Small intestine (tissue), 7 donors: ENCODE data around the gene ZFP28. TPM values are rescaled to one million over a fixed set of nuclear protein-coding genes. Genes with fewer than 3 reads are reported as not detected.

Experiments
- DNase-seq, 2 donors: peaks; one replicate each; pipeline versions ENCODE4 v3.0.0 to v3.0.0-alpha.2; 2013
- FAIRE-seq: peaks from 2 replicates; lab custom pipeline; 2012; peaks lifted over from hg19 to GRCh38; lab: Jason Lieb, UNC
- H3K27ac ChIP-seq, 3 donors: one replicate each; pipeline ENCODE4 v1.5.1; 2013; ENCODE audit warnings: low read length in 2 of 3, mild to moderate bottlenecking in 2 of 3, control low read depth in 1 of 3, inconsistent platforms in 1 of 3, low read depth in 1 of 3, moderate library complexity in 1 of 3
- H3K27me3 ChIP-seq, 3 donors: one replicate each; pipeline ENCODE4 v1.6.1; 2013; ENCODE audit warnings: low read length in 3 of 3, inconsistent platforms in 1 of 3; ENCODE audit not compliant: control insufficient read depth in 3 of 3, insufficient read depth in 3 of 3
- H3K36me3 ChIP-seq, 3 donors: one replicate each; pipeline ENCODE4 v1.6.1; 2013; ENCODE audit warnings: low read length in 3 of 3, inconsistent platforms in 1 of 3, low read depth in 1 of 3, mild to moderate bottlenecking in 1 of 3, moderate library complexity in 1 of 3; ENCODE audit not compliant: control insufficient read depth in 3 of 3, insufficient read depth in 2 of 3
- H3K4me1 ChIP-seq, 3 donors: one replicate each; pipeline ENCODE4 v1.6.1; 2013; ENCODE audit warnings: low read length in 2 of 3, inconsistent platforms in 1 of 3, low read depth in 1 of 3, mild to moderate bottlenecking in 1 of 3, moderate library complexity in 1 of 3; ENCODE audit not compliant: control insufficient read depth in 3 of 3, insufficient read depth in 2 of 3
- H3K4me3 ChIP-seq, 3 donors: one replicate each; pipeline ENCODE4 v1.5.1; 2013; ENCODE audit warnings: low read length in 3 of 3, control low read depth in 1 of 3, inconsistent platforms in 1 of 3, low read depth in 1 of 3, mild to moderate bottlenecking in 1 of 3, moderate library complexity in 1 of 3
- H3K9me3 ChIP-seq, 2 donors: one replicate each; pipeline ENCODE4 v1.6.1; 2013; ENCODE audit warnings: low read depth in 1 of 2, low read length in 1 of 2; ENCODE audit not compliant: control insufficient read depth in 2 of 2, insufficient read depth in 1 of 2
- WGBS, 3 donors: extraction: QIAGEN DNeasy Blood & Tissue Kit; methylation state at CpG; one replicate each; pipeline ENCODE4 v1.1.7; 2013; 5-methylcytosine and 5-hydroxymethylcytosine counted together
- polyA plus RNA-seq, 4 donors: library from polyadenylated mRNA; stranded (reverse) in 3 of 4; unstranded in 1 of 4; fragments of 200-250 nt in 3 of 4; fragments of 120-200 nt in 1 of 4; gene quantifications; one replicate each; pipeline versions ENCODE4 v1.2.1 to v1.2.3, GENCODE V29; 2013
- donor health status: healthy with polysubstance abuse.
- donor health status: control.
- donor health status: control.
- donor health status: Bipolar disorder and iron deficiency.
- donor health status: healthy.

The ZFP28 gene
- polyA plus RNA-seq, 4 donors = 0.22 to 6.1 (median 1.1) TPM

- Histone ChIP-seq H3K27me3 (no peaks in the 10 kb centered on the region), H3K27ac (no peak overlapping the region), H3K4me3 (no peak overlapping the region), H3K4me1 (no peaks in the 10 kb centered on the region), H3K9me3 (peaks cover 14 to 61% of the 10 kb centered on the region in 2 donors), H3K36me3 (peaks cover 2 to 13% (median 8%) of the 10 kb centered on the region in 3 donors)
- FAIRE-seq = no peak
- WGBS, 3 donors = 78 to 84% (median 79%) methylated on average over 6 of the region's 6 CpGs
- DNase-seq = no peak
Measured at GRCh38 chr19:56603829-56604228, 65.1 kb downstream of the ZFP28 start.

Other genes starting within 250 kb of the ZFP28 start
- gene ZSCAN5A, start 224.1 kb upstream of the ZFP28 start, polyA plus RNA-seq = 10 to 100 TPM in 1 of 4 donors, 1 to 10 TPM in 3; 5.4 to 10.4 (median 7.5) TPM
- 1 to 10 TPM in 3 of 4 donors, under 1 TPM in 1; 0.45 to 5.6 (median 1.8) TPM for gene ZNF582, start 145.4 kb upstream of the ZFP28 start, polyA plus RNA-seq
- 1 to 10 TPM in 2 of 4 donors, under 1 TPM in 2; 0.45 to 4.1 (median 0.96) TPM for gene ZNF583, start 134.6 kb upstream of the ZFP28 start, polyA plus RNA-seq
- gene ZNF667, start 61.6 kb upstream of the ZFP28 start, polyA plus RNA-seq = 1 to 10 TPM in 1 of 4 donors, under 1 TPM in 1, not detected in 2; 0.73 to 9.5 TPM
- gene ZNF471, start 31.1 kb upstream of the ZFP28 start, polyA plus RNA-seq = 10 to 100 TPM in 1 of 4 donors, 1 to 10 TPM in 1, under 1 TPM in 2; 0.22 to 10.0 (median 0.91) TPM
- 1 to 10 TPM in 2 of 4 donors, under 1 TPM in 2; 0.54 to 7.4 (median 1.3) TPM for gene ZNF470, start 28.5 kb downstream of the ZFP28 start, polyA plus RNA-seq
- gene ZNF71, start 56.4 kb downstream of the ZFP28 start, polyA plus RNA-seq = 1 to 10 TPM; 1.4 to 3.7 (median 2.5) TPM
- gene SMIM17, start 104.2 kb downstream of the ZFP28 start, polyA plus RNA-seq = under 1 TPM in 2 of 4 donors, not detected in 2; 0.09 to 0.55 TPM
- gene ZNF835, start 132.8 kb downstream of the ZFP28 start, polyA plus RNA-seq = 1 to 10 TPM in 1 of 4 donors, under 1 TPM in 1, not detected in 2; 0.76 to 2.5 TPM